ENCODE data around the gene SDK1. TPM values are rescaled to one million over a fixed set of nuclear protein-coding genes. Genes with fewer than 3 reads are reported as not detected.
A peak's percentile ranks its signal among the peaks of the same experiment; 100 is the strongest.

SDK1 gene
- total and polyA plus RNA-seq, 2 of the 8 experiments (the other 6 are each of a cell fraction or from before 2014, with no cell fraction given), result 3.3 to 7.2 TPM

GRCh38 chr7:3897430-3898372, 596.6 kb downstream of the SDK1 start:
- no peak overlapping the region for H3K4ac ChIP-seq (replicated peaks; ENCODE audit: insufficient read length, low read depth, low read length)
- FAIRE-seq (no peak), DNase-seq (ENCODE audit: low read depth in 1 of 2, low spot score in 2 of 2) (no peak)
- ChIA-PET CTCF (ENCODE audit: partially characterized antibody) (interaction anchor here (0.5 to 2.0 kb wide), 16 partner anchors 9 to 875 kb away, joined by 3 to 9 read pairs (median 3); no protein-coding TSS in a partner anchor), POLR2A (ENCODE audit: partially characterized antibody) (no interaction called here)
- H3K27ac ChIP-seq (ENCODE audit: low read depth, low read length), result no peak overlapping the region
- H3K23ac ChIP-seq (ENCODE audit: insufficient read length), result no peak overlapping the region
- no peak overlapping the region for H4K8ac ChIP-seq (ENCODE audit: extremely low read depth, insufficient read depth, low read length)
- H3K23me2 ChIP-seq (ENCODE audit: low read depth, low read length), result no peaks in the 10 kb centered on the region
- no peak overlapping the region for H2BK20ac ChIP-seq (ENCODE audit: low read length)
- no peaks in the 10 kb centered on the region for H3K36me3 ChIP-seq (ENCODE audit: control insufficient read depth in 2 of 4, insufficient read depth in 4 of 4, low read length in 3 of 4)
- TF ChIP-seq, protein P1, sequence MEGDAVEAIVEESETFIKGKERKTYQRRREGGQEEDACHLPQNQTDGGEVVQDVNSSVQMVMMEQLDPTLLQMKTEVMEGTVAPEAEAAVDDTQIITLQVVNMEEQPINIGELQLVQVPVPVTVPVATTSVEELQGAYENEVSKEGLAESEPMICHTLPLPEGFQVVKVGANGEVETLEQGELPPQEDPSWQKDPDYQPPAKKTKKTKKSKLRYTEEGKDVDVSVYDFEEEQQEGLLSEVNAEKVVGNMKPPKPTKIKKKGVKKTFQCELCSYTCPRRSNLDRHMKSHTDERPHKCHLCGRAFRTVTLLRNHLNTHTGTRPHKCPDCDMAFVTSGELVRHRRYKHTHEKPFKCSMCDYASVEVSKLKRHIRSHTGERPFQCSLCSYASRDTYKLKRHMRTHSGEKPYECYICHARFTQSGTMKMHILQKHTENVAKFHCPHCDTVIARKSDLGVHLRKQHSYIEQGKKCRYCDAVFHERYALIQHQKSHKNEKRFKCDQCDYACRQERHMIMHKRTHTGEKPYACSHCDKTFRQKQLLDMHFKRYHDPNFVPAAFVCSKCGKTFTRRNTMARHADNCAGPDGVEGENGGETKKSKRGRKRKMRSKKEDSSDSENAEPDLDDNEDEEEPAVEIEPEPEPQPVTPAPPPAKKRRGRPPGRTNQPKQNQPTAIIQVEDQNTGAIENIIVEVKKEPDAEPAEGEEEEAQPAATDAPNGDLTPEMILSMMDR (IDR thresholded peaks at IDR 0.05; ENCODE audit: control extremely low read depth in 1 of 3, insufficient read depth in 1 of 3, low read depth in 1 of 3, low read length in 3 of 3), result peak; percentile 53 to 72 (median 54); a peak in 3 of 4 replicates
- peak; percentile 49 to 61 for TF ChIP-seq RAD21 (IDR thresholded peaks at IDR 0.05 in 1 of 2, conservative IDR thresholded peaks at IDR 0.05 in 1 of 2; ENCODE audit: low read depth in 2 of 2, low read length in 2 of 2)
- TF ChIP-seq GTF2F1 (IDR thresholded peaks at IDR 0.05; ENCODE audit: borderline replicate concordance, low read depth, low read length), result no peak
- no peak overlapping the region for H2BK12ac ChIP-seq (ENCODE audit: low read depth, low read length)
- H4K5ac ChIP-seq (ENCODE audit: insufficient read length, low read depth, low read length), result no peak overlapping the region
- H3K14ac ChIP-seq (ENCODE audit: insufficient read length), result no peak overlapping the region
- H3K9me3 ChIP-seq (ENCODE audit: insufficient read depth in 2 of 2, low read depth in 1 of 2, low read length in 1 of 2), result no peaks in the 10 kb centered on the region
- no peak overlapping the region for H2BK5ac ChIP-seq (ENCODE audit: low read depth, low read length)
- no peak overlapping the region for H2AFZ ChIP-seq (ENCODE audit: low read length)
- no peak overlapping the region for H2BK120ac ChIP-seq (replicated peaks; ENCODE audit: low read depth, low read length)
- no peaks in the 10 kb centered on the region for H3K79me2 ChIP-seq (ENCODE audit: control insufficient read depth in 1 of 2, insufficient read depth in 2 of 2, low read length in 2 of 2)
- H3K79me1 ChIP-seq (ENCODE audit: low read depth, low read length), result no peaks in the 10 kb centered on the region
- no peak overlapping the region for H3K4me2 ChIP-seq (ENCODE audit: insufficient read depth in 1 of 2, low read depth in 2 of 2, low read length in 2 of 2)
- H3K18ac ChIP-seq (ENCODE audit: extremely low read depth, low read length), result no peak overlapping the region
- H4K91ac ChIP-seq (replicated peaks; ENCODE audit: insufficient read length, low read length), result no peak overlapping the region
- H3K4me1 ChIP-seq (replicated peaks in 1 of 4; ENCODE audit: control insufficient read depth in 3 of 4, insufficient read depth in 4 of 4, low read length in 3 of 4), result peaks cover 0 to 2% (median 0%) of the 10 kb centered on the region in 4 experiments; a peak in 1 of 7 replicates
- no peaks in the 10 kb centered on the region for H3K27me3 ChIP-seq (replicated peaks in 1 of 4; ENCODE audit: control insufficient read depth in 3 of 4, extremely low read depth in 1 of 4, insufficient read depth in 3 of 4, low read length in 3 of 4)
- no peak overlapping the region for H2AK5ac ChIP-seq (ENCODE audit: low read depth, low read length)
- H3K9ac ChIP-seq (replicated peaks in 1 of 4; ENCODE audit: extremely low read depth in 1 of 4, low read depth in 3 of 4, low read length in 3 of 4), result no peak overlapping the region
- no peak overlapping the region for H3K4me3 ChIP-seq (ENCODE audit: extremely low read depth in 1 of 4, insufficient read depth in 2 of 4, low read depth in 3 of 4, low read length in 4 of 4)
- no peak overlapping the region for H3K56ac ChIP-seq (replicated peaks; ENCODE audit: insufficient read length, low read depth, low read length)
- WGBS, 2 experiments (ENCODE audit: extremely low coverage in 1 of 2, insufficient coverage in 1 of 2, insufficient read length in 1 of 2, insufficient replicate concordance in 2 of 2, low coverage in 1 of 2, low lambda C conversion rate in 2 of 2, missing lambda C conversion rate in 1 of 2), result 85% methylated on average over 10 of the region's 10 CpGs; no CpG with 5 or more reads in 1 of the 2 experiments
- H4K20me1 ChIP-seq (replicated peaks in 1 of 2; ENCODE audit: control insufficient read depth in 1 of 2, insufficient read depth in 2 of 2, low read length in 2 of 2), result no peaks in the 10 kb centered on the region
- H2BK15ac ChIP-seq (ENCODE audit: low read length), result no peak overlapping the region
